ENCODE measurements around the gene ERN2.

Gene ERN2

DNA sequence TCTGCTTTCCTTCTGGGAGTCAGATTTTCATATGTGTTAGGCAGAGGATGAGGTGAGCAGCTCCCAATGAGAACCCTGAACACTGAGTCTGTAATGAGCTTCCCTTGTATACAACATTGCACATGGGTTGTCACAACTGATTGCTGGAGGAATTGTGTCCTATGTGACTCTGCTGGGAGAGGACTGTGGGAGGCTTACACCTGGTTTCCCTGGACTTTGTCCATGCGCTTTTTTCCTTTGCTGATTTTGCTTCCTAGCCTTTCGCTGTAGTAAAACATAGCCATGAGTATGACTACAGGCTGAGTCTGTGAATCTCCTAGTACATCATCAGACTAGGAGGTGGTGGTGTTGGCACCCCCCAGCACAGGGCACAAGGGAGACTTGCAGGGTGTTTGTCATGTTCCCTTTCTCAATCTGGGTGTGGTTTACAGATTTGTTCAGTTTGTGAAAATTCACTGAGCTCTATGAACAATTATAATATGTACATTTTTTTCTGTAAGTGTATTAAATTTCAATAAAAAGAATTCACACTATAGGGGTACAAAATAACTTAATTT, 36.0 kb downstream of the ERN2 start:
- Histone ChIP-seq H3K27ac (ENCODE audit: low read length) (no peak overlapping the region), H3K4me3 (ENCODE audit: low read length) (no peak overlapping the region), H3K36me3 (replicated peaks; ENCODE audit: insufficient read depth, low read length) (peaks cover 7% of the 10 kb centered on the region; the same call in 1 of the 2 replicates), H3K79me2 (ENCODE audit: low read length) (peaks cover 34% of the 10 kb centered on the region), H4K20me1 (ENCODE audit: insufficient read depth, low read length) (no peaks in the 10 kb centered on the region), H3K9me2 (replicated peaks; ENCODE audit: insufficient read depth, low read length) (no peaks in the 10 kb centered on the region), H3K9me3 (replicated peaks; ENCODE audit: insufficient read depth, low read length) (no peaks in the 10 kb centered on the region), H3K9ac (ENCODE audit: low read length) (no peak overlapping the region), H3K4me1 (ENCODE audit: low read length) (peaks cover 14% of the 10 kb centered on the region), H3K27me3 (replicated peaks; ENCODE audit: insufficient read depth, low read length) (no peaks in the 10 kb centered on the region), H3F3A (ENCODE audit: insufficient read depth, low read length) (no peaks in the 10 kb centered on the region; the same call in 1 of the 2 replicates), H3K4me2 (ENCODE audit: low read depth, low read length) (no peak overlapping the region), H2AFZ (ENCODE audit: low read length) (no peak overlapping the region)
- TF ChIP-seq EZH2phosphoT487 (IDR thresholded peaks at IDR 0.05; ENCODE audit: low read length), result no peak
- TF ChIP-seq, protein P1, sequence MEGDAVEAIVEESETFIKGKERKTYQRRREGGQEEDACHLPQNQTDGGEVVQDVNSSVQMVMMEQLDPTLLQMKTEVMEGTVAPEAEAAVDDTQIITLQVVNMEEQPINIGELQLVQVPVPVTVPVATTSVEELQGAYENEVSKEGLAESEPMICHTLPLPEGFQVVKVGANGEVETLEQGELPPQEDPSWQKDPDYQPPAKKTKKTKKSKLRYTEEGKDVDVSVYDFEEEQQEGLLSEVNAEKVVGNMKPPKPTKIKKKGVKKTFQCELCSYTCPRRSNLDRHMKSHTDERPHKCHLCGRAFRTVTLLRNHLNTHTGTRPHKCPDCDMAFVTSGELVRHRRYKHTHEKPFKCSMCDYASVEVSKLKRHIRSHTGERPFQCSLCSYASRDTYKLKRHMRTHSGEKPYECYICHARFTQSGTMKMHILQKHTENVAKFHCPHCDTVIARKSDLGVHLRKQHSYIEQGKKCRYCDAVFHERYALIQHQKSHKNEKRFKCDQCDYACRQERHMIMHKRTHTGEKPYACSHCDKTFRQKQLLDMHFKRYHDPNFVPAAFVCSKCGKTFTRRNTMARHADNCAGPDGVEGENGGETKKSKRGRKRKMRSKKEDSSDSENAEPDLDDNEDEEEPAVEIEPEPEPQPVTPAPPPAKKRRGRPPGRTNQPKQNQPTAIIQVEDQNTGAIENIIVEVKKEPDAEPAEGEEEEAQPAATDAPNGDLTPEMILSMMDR (IDR thresholded peaks at IDR 0.05; ENCODE audit: low read length), result no peak
- no peak for TF ChIP-seq EZH2 (optimal IDR thresholded peaks at IDR 0.05; ENCODE audit: low read depth, low read length)
- DNase-seq, result no peak

DNA sequence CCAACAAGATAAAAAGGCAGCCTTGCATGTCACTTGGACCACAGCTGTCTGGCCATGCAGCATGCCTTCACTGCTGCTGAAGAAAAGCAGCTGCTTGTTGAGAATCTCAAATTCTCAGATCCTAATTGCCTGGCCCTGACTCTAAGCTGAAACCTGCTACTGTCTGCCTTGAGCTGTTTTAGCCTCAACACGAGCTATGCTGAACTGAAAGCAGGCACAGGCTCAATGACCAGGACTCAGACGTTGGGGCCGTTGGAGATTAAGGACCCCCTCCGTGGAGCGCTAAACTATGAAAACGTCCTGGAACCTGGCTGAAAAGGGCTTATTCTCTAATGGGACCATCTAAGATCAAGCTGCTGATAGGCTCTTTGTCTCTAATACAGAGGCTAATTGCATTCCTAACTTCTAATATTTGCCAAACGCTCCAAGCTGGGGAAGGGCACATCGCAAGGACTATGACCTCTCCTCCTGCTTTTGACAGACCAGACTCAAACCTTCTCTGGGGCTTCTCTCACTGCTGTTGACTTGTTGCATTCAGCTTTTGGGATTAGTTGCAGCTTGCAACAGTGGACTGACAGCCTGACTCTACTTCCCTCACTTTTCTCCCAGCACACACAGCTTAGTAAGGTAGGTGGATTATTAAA, 38.9 kb downstream of the ERN2 start:
- no peaks in the 10 kb centered on the region for H3K9me2 ChIP-seq (replicated peaks; ENCODE audit: insufficient read depth, low read length)
- H3K79me2 ChIP-seq (ENCODE audit: low read length), result peaks cover 5% of the 10 kb centered on the region
- H3K36me3 ChIP-seq (replicated peaks; ENCODE audit: insufficient read depth, low read length), result no peaks in the 10 kb centered on the region
- H3K4me1 ChIP-seq (ENCODE audit: low read length), result 0 out of 2 replicates have a peak, but pooled peaks cover 3% of the 10 kb centered on the region
- no peak overlapping the region for H3K27ac ChIP-seq (ENCODE audit: low read length)
- no peak overlapping the region for H3K9ac ChIP-seq (ENCODE audit: low read length)
- H3F3A ChIP-seq (ENCODE audit: insufficient read depth, low read length), result no peaks in the 10 kb centered on the region
- TF ChIP-seq, protein P1 (IDR thresholded peaks at IDR 0.05; ENCODE audit: low read length), result no peak
- TF ChIP-seq EZH2phosphoT487 (IDR thresholded peaks at IDR 0.05; ENCODE audit: low read length) (no peak), EZH2 (optimal IDR thresholded peaks at IDR 0.05; ENCODE audit: low read depth, low read length) (no peak)
- no peak for DNase-seq
- H3K27me3 ChIP-seq (replicated peaks; ENCODE audit: insufficient read depth, low read length), result no peaks in the 10 kb centered on the region
- no peaks in the 10 kb centered on the region for H4K20me1 ChIP-seq (ENCODE audit: insufficient read depth, low read length)
- no peak overlapping the region for H3K4me3 ChIP-seq (ENCODE audit: low read length)
- H2AFZ ChIP-seq (ENCODE audit: low read length), result no peak overlapping the region
- no peaks in the 10 kb centered on the region for H3K9me3 ChIP-seq (replicated peaks; ENCODE audit: insufficient read depth, low read length)
- no peak overlapping the region for H3K4me2 ChIP-seq (ENCODE audit: low read depth, low read length)

DNA sequence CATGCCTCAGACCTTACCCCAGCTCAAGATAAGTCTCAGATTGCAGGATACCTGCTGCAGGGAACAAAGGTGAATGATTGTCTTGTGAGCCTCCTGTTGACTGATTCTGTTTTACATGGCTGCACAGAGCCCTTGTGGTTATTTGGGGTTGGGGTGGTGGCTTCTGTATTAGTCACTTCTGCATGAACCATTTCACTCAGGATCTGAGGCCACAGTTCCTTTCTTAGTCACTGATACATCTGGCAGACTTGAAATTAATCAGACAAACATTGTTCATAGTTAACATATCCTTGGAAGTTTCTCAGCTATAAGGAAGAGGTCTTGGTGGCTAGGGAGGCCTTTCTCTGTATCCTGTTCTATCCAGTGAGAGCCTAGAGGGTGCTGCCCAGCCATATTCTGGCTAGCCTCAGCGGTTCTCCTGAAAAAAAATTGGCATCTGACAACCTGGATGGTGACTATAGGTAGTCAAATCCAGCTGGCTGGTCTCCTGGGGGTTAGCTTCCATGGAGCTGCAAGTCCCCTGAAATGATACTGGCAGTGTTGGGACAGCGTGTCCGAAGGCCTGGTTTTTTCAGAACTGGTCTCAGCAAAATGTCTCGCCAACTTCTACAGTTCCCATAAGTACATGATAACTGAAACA, 42.8 kb downstream of the ERN2 start:
- Histone ChIP-seq H3K9ac (ENCODE audit: low read length) (no peak overlapping the region), H2AFZ (ENCODE audit: low read length) (no peak overlapping the region), H3F3A (ENCODE audit: insufficient read depth, low read length) (no peaks in the 10 kb centered on the region), H3K4me2 (ENCODE audit: low read depth, low read length) (no peak overlapping the region), H3K27me3 (replicated peaks; ENCODE audit: insufficient read depth, low read length) (no peaks in the 10 kb centered on the region), H3K9me2 (replicated peaks; ENCODE audit: insufficient read depth, low read length) (no peaks in the 10 kb centered on the region), H3K4me3 (ENCODE audit: low read length) (no peak overlapping the region), H3K79me2 (ENCODE audit: low read length) (no peaks in the 10 kb centered on the region), H3K4me1 (ENCODE audit: low read length) (no peaks in the 10 kb centered on the region), H3K9me3 (replicated peaks; ENCODE audit: insufficient read depth, low read length) (no peaks in the 10 kb centered on the region), H3K36me3 (replicated peaks; ENCODE audit: insufficient read depth, low read length) (no peaks in the 10 kb centered on the region), H3K27ac (ENCODE audit: low read length) (no peak overlapping the region), H4K20me1 (ENCODE audit: insufficient read depth, low read length) (no peaks in the 10 kb centered on the region)
- DNase-seq, result no peak
- TF ChIP-seq, protein P1 (IDR thresholded peaks at IDR 0.05; ENCODE audit: low read length), result no peak
- TF ChIP-seq EZH2 (optimal IDR thresholded peaks at IDR 0.05; ENCODE audit: low read depth, low read length) (no peak), EZH2phosphoT487 (IDR thresholded peaks at IDR 0.05; ENCODE audit: low read length) (no peak)

All from MM.1S (cell line).